MM.1S (cell line): ENCODE results near the gene C16orf92.

Source experiments
- DNase-seq: peaks from one replicate; pipeline ENCODE4 v3.0.0-alpha.2; 2015
- H2AFZ ChIP-seq: fragments of 300-600 bp; sonication (generic); 2 replicates; pipeline ENCODE4 v1.6.0; 2016; ENCODE audit warnings: antibody characterized with exemption, low read length
- H3F3A ChIP-seq: fragments of 300-600 bp; sonication (generic); 2 replicates; pipeline ENCODE4 v1.6.1; 2016; ENCODE audit warnings: mild to moderate bottlenecking, antibody characterized with exemption, low read length, moderate library complexity, mixed read lengths; ENCODE audit not compliant: insufficient read depth
- H3K27ac ChIP-seq: fragments of 300-600 bp; sonication (generic); 2 replicates; pipeline ENCODE4 v1.5.1; 2016; ENCODE audit warnings: mild to moderate bottlenecking, low read length
- H3K27me3 ChIP-seq: fragments of 300-600 bp; sonication (generic); replicated peaks from 2 replicates; pipeline ENCODE4 v1.6.0; 2016; ENCODE audit warnings: low read length; ENCODE audit not compliant: insufficient read depth
- H3K36me3 ChIP-seq: fragments of 300-600 bp; sonication (generic); replicated peaks from 2 replicates; pipeline ENCODE4 v1.6.1; 2016; ENCODE audit warnings: mild to moderate bottlenecking, low read length, mixed read lengths; ENCODE audit not compliant: insufficient read depth
- H3K4me1 ChIP-seq: fragments of 300-600 bp; sonication (generic); 2 replicates; pipeline ENCODE4 v1.6.1; 2016; ENCODE audit warnings: low read length, mixed read lengths
- H3K4me2 ChIP-seq: fragments of 300-600 bp; sonication (generic); 2 replicates; pipeline ENCODE4 v1.6.0; 2016; ENCODE audit warnings: low read depth, low read length
- H3K4me3 ChIP-seq: fragments of 300-600 bp; sonication (generic); 2 replicates; pipeline ENCODE4 v1.5.1; 2016; ENCODE audit warnings: low read length, mixed read lengths
- H3K79me2 ChIP-seq: fragments of 300-600 bp; sonication (generic); 2 replicates; pipeline ENCODE4 v1.6.1; 2016; ENCODE audit warnings: mixed run types, low read length, mixed read lengths
- H3K9ac ChIP-seq: fragments of 300-600 bp; sonication (generic); 2 replicates; pipeline ENCODE4 v1.6.1; 2016; ENCODE audit warnings: low read length, mixed read lengths
- H3K9me2 ChIP-seq: fragments of 300-600 bp; sonication (generic); replicated peaks from 2 replicates; pipeline ENCODE4 v1.6.1; 2016; ENCODE audit warnings: mild to moderate bottlenecking, low read length, mixed read lengths; ENCODE audit not compliant: insufficient read depth
- H3K9me3 ChIP-seq: fragments of 300-600 bp; sonication (generic); replicated peaks from 2 replicates; pipeline ENCODE4 v1.6.1; 2016; ENCODE audit warnings: mild to moderate bottlenecking, low read length, mixed read lengths; ENCODE audit not compliant: insufficient read depth
- H4K20me1 ChIP-seq: fragments of 300-600 bp; sonication (generic); 2 replicates; pipeline ENCODE4 v1.6.1; 2016; ENCODE audit warnings: mild to moderate bottlenecking, low read length, moderate library complexity, mixed read lengths; ENCODE audit not compliant: insufficient read depth
- EZH2 ChIP-seq: fragments of 300-600 bp; sonication (generic); optimal IDR thresholded peaks from 2 replicates; pipeline ENCODE3; 2017; ENCODE audit warnings: low read depth, mild to moderate bottlenecking, antibody characterized with exemption, low read length, mixed read lengths
- EZH2phosphoT487 ChIP-seq: fragments of 300-600 bp; sonication (generic); IDR thresholded peaks from 2 replicates; pipeline ENCODE4 v1.6.1; 2018; ENCODE audit warnings: antibody characterized with exemption, low read length
- TF ChIP-seq, protein P1 (sequence below): fragments of 300-600 bp; sonication (generic); IDR thresholded peaks from 2 replicates; pipeline ENCODE4 v1.5.1; 2016; ENCODE audit warnings: antibody characterized with exemption, low read length, mixed read lengths

The C16orf92 gene

DNA sequence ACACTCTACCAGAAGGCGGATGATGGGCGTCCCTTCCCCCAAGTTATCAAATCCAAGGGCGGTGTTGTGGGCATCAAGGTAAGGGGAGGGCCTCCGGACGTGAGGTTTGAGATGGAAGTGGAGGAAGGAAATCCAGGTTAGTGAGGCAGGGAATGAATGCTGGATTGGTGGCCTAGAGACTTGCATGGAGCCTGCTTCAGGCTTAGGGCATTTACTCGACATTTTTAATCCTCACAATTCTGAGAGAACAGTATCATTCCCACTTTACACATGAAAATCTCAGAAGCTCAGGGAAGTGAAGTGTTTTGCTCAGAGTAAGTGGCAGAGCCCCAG is 44.6 kb downstream of the C16orf92 start:
- H3K9me3 ChIP-seq, result no peaks in the 10 kb centered on the region
- H3K27ac ChIP-seq, result no peak overlapping the region
- peaks cover 22% of the 10 kb centered on the region for H3K36me3 ChIP-seq
- H4K20me1 ChIP-seq, result peaks cover 18% of the 10 kb centered on the region
- TF ChIP-seq EZH2phosphoT487 (no peak), EZH2 (no peak)
- TF ChIP-seq, protein P1, sequence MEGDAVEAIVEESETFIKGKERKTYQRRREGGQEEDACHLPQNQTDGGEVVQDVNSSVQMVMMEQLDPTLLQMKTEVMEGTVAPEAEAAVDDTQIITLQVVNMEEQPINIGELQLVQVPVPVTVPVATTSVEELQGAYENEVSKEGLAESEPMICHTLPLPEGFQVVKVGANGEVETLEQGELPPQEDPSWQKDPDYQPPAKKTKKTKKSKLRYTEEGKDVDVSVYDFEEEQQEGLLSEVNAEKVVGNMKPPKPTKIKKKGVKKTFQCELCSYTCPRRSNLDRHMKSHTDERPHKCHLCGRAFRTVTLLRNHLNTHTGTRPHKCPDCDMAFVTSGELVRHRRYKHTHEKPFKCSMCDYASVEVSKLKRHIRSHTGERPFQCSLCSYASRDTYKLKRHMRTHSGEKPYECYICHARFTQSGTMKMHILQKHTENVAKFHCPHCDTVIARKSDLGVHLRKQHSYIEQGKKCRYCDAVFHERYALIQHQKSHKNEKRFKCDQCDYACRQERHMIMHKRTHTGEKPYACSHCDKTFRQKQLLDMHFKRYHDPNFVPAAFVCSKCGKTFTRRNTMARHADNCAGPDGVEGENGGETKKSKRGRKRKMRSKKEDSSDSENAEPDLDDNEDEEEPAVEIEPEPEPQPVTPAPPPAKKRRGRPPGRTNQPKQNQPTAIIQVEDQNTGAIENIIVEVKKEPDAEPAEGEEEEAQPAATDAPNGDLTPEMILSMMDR, result no peak
- H3K4me3 ChIP-seq, result no peak overlapping the region
- H3K27me3 ChIP-seq, result no peaks in the 10 kb centered on the region
- H3K4me2 ChIP-seq, result peak overlapping the region; percentile 94; the same call in 1 of the 2 replicates
- peaks cover 22% of the 10 kb centered on the region for H3K4me1 ChIP-seq
- no peaks in the 10 kb centered on the region for H3K9me2 ChIP-seq
- peaks cover 54% of the 10 kb centered on the region for H3F3A ChIP-seq
- H3K79me2 ChIP-seq, result peaks cover 65% of the 10 kb centered on the region
- H2AFZ ChIP-seq, result no peak overlapping the region
- H3K9ac ChIP-seq, result 0 out of 2 replicates have a peak overlapping the region, but pooled peaks have one; percentile 94
- DNase-seq, result no peak

DNA sequence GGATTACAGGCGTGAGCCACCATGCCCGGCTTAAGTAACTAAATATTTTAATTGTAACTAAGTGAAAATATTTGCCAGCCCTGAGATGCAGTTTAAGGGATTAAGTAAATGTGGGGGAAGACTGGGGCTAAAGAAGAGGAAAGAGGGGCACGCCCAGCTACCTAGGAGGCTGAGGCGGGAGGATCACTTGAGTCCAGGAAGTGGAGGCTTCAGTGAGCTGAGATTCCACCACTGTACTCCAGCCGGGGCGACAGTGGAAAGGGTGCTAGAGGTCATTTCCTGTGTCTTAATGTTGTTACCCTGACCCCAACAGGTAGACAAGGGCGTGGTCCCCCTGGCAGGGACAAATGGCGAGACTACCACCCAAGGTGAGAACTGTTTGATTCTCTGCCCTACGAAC is 45.3 kb downstream of the C16orf92 start:
- no peak overlapping the region for H2AFZ ChIP-seq
- no peak overlapping the region for H3K9ac ChIP-seq
- no peak overlapping the region for H3K4me2 ChIP-seq
- H3F3A ChIP-seq, result peaks cover 57% of the 10 kb centered on the region
- H3K9me3 ChIP-seq, result no peaks in the 10 kb centered on the region
- H3K27ac ChIP-seq, result no peak overlapping the region
- no peaks in the 10 kb centered on the region for H3K9me2 ChIP-seq
- no peak for DNase-seq
- H3K36me3 ChIP-seq, result peaks cover 22% of the 10 kb centered on the region
- peaks cover 64% of the 10 kb centered on the region for H3K79me2 ChIP-seq
- H3K4me3 ChIP-seq, result no peak overlapping the region
- H3K27me3 ChIP-seq, result no peaks in the 10 kb centered on the region
- peaks cover 18% of the 10 kb centered on the region for H4K20me1 ChIP-seq
- TF ChIP-seq, protein P1, result no peak
- no peak for TF ChIP-seq EZH2
- no peak for TF ChIP-seq EZH2phosphoT487
- peaks cover 21% of the 10 kb centered on the region for H3K4me1 ChIP-seq

DNA sequence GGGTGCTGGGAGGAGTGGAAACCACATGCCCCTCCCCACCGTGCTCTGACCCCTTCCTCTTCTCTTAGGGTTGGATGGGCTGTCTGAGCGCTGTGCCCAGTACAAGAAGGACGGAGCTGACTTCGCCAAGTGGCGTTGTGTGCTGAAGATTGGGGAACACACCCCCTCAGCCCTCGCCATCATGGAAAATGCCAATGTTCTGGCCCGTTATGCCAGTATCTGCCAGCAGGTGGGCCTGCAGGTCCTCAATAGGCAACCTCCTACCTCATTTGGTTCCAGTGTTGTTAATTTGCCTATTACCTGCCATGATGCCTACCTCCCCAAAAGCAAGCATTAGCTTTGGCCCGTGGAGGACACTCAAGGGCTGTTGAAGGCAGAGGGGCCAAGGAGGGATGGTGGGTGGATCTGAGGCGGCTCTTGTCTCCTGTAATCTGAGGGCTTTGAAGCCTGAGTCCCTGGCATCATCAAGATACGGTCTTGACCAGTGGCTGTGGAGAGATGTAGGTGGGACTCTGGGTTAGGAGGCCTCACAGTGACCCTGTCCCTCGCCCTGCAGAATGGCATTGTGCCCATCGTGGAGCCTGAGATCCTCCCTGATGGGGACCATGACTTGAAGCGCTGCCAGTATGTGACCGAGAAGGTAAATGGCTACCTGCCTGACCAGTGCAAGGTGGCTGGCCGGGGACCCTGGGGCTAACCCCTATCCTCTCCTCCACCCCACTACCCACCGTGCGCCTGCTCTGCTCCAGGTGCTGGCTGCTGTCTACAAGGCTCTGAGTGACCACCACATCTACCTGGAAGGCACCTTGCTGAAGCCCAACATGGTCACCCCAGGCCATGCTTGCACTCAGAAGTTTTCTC is 46.0 kb downstream of the C16orf92 start:
- Histone ChIP-seq H3K4me1 (peaks cover 16% of the 10 kb centered on the region), H3K4me2 (no peak overlapping the region), H3K4me3 (no peak overlapping the region), H3K27ac (no peak overlapping the region), H3F3A (peaks cover 51% of the 10 kb centered on the region), H3K9me3 (no peaks in the 10 kb centered on the region), H3K79me2 (peaks cover 58% of the 10 kb centered on the region), H4K20me1 (peaks cover 18% of the 10 kb centered on the region), H3K9me2 (no peaks in the 10 kb centered on the region), H3K27me3 (no peaks in the 10 kb centered on the region), H3K9ac (no peak overlapping the region), H2AFZ (no peak overlapping the region), H3K36me3 (peaks cover 22% of the 10 kb centered on the region)
- DNase-seq, result peak; percentile 45
- no peak for TF ChIP-seq EZH2
- TF ChIP-seq, protein P1, result peak; percentile 62
